ENCODE measurements around the gene MOB2. TPM values are rescaled to one million over a fixed set of nuclear protein-coding genes. Genes with fewer than 3 reads are reported as not detected.

Gene MOB2
- polyA plus RNA-seq, 4 donors: 30.3 to 34.8 (median 33.6) TPM

DNA sequence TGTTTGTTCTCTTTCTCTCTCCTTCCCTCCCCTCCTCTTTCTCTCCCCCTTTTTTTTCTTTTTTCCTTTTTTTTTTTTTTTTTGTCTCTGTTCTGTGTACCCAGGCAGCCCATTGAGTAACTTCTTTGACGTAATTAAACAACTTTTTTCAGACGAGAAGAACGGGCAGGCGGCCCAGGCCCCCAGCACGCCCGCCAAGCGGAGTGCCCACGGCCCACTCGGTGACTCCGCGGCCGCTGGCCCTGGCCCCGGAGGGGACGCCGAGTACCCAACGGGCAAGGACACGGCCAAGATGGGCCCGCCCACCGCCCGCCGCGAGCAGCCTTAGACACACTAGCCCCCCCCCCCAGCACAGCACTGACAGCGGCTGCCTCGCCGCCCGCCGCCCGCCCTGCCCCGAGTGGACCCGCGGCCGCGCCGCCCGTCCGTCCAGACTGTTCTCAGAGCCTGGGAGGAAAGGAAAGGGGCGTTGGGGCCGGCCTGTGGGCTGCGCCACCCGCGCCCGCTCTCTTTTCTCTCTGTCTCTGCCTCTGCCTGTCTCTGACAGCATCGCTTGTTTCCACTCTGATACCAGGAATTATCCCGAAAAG, 26.1 kb downstream of the MOB2 start:
- no peak for DNase-seq (ENCODE audit: low read depth in 4 of 4, low spot score in 2 of 4)

DNA sequence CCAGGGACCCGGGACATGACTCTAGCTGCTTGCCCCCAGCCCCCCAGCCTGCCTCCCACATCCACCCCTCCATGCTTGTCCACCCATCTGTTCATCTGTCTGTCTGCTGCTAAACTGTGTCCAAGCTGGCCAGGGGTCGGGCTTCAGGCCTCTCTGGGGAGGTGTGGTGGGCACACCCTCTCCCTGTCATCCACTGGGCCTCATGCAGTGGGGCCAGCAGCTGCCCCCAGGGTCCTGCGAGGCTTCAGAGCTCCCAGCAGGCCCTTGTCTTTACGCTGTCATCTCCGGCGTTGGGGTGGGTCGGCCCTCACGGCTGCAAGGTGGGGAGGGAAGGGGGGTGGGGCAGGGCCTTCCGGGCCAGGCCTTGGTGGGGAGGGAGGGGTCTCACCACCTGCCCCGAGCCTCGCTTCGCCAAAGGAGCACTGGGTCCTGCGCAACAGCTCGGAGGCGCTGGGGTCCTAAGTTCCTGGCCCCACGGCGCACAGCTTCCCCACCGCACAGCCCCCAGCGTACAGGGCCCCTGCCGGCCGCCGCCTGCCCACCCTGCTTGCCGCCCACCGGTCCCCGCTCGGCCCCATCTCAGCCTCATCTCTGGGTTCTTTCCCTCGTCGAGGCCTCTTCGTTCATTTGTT, 26.7 kb downstream of the MOB2 start:
- no peak for DNase-seq (ENCODE audit: low read depth in 4 of 4, low spot score in 2 of 4)

DNA sequence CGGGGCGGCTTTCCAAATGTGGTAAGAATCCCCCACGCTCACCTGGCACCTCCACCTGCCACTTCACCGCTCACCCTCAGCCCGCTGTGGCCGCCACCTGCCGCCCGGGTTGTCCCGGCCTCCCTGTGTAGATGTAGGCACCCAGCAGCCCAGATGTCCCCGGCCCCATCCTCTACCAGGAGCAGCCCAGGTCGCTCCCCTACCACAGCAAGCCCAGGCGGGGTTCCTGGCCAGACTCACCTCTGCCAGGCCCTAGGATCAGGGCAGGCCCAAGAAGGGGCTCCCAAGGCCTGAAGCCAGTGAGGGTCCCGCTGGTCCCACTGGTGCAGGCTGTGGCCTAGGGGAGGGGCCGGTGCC, 27.4 kb downstream of the MOB2 start:
- DNase-seq (ENCODE audit: low read depth in 4 of 4, low spot score in 2 of 4): no peak

DNA sequence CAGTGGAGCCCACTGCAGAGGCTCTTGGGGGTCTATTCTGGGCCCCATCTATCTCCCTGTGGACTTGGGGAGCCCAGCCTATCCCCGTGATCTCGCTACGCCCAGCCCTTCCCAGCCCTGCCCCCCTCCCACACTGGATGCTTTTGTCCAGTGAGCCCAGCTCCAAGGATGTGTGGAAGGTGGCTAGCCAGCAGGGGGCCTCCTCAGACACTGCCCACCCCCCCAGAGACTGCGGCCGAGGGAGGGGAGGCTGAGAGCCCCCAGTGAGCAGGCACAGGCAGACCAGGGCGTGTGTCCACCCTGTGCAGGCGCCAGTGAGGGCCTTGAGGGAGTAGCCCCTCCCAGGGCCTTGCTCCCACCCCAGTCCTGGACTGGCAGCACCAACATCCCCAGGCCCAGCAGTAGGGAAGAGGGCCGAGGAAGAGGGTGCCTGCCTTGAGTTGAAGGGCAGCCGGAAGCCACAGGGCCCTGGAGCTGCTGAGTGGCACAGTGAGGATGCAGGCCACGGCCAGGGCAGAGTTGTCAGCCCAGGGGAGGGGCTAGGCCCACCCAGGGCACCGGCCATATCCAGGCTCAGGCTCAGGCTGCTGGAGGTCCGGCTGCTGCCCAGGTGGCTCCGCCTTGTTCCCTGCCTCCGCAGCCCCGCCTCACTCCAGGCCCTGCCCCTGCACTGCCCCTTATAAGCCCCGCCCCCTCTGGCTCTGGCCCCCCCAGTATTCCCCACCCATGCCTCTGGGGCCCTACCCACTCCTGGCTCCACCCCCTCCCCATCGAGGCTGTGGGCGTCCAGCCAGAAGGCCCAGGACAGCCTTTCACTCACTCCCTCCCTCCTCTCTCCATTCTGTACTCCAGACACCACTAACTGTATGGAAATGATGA, 28.0 kb downstream of the MOB2 start:
- peak in 1 of 4 donors; percentile 43 for DNase-seq (ENCODE audit: low read depth in 4 of 4, low spot score in 2 of 4)

DNA sequence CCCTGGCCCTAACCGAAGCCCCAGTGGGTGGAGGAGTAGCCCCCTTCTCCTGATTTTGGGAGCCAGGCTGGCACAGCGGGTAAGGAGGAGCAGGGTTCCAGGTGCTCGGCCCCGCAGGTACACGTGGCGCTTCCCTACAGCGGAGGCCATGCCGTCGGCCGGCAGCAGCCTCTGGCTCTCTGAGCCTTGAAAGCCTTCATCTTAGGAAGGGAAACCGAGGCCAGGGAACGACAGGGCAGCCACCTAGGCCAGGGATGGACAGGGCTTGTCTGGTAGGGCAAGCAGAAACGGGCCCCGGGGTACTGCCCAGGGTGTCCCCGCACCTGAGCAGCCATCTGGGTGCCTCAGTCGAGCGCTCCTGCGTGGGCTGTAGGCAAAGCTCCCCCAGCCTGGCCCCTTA, 28.7 kb downstream of the MOB2 start:
- DNase-seq (ENCODE audit: low read depth in 4 of 4, low spot score in 2 of 4): no peak

DNA sequence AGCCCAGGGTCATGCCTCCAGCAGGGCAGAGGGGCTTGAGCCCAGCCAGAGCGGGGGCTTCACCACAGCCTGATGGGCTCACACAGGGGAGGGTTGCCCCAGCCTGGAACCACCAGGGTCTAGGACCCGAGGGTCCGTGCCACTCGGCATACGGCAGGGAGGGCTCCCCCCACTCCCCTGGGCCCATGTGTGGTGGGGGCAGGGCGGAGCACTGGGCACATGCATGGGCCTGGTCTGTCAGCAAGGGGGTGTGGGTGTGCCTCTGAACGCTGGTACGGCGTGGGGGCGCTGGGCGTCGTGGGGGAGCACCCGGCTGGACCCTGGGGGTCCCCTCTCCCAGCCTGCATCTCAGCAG, 29.3 kb downstream of the MOB2 start:
- no peak for DNase-seq (ENCODE audit: low read depth in 4 of 4, low spot score in 2 of 4)

DNA sequence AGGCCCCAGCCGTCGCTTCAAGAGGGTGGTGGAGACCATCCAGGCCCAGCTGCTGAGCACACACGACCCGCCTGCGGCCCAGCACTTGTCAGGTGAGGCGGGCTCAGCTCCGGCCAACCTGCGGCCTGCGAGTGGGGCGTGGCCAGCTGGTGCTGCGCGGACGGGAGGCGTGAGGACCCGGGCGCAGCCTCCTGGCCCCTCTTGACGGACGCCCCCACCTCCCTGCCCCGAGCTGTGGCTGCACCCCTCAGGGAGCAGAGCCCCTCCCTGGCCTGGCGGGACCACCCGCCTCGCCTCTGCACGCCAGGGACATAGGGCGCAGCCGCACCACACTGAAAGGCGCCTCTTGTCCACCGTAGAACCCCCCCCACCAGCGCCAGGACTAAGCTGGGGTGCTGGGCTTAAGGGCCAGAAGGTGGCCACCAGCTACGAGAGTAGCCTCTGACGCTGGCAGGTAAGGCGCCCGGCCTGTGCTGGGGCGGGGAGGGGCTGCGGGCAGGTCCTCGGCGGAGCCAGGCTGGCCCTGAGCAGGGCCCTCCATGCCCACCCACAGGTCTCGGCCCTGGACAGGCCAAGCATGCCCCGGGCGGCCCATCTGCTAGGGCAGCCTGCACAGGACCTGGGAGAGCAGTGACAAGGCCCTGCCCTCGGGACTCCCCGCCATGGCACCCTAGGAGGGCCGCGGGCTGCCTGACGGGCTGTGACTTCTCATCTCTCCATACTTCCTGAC, 29.8 kb downstream of the MOB2 start:
- DNase-seq (ENCODE audit: low read depth in 4 of 4, low spot score in 2 of 4): no peak

DNA sequence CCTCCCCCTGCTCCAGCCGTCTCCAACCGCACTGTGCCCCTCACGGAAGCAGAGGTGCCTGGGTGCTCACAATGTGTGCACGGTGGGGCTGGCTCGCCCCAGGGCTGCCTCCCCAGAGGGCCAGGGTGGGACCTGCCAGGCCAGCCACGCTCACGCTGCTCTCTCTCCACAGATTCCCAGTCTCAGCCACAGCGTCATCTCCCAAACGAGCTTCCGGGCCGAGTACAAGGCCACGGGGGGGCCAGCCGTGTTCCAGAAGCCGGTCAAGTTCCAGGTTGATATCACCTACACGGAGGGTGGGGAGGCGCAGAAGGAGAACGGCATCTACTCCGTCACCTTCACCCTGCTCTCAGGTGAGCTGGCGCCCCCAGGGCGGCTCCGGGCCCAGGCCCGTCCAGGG, 30.4 kb downstream of the MOB2 start:
- DNase-seq (ENCODE audit: low read depth in 4 of 4, low spot score in 2 of 4): no peak

DNA sequence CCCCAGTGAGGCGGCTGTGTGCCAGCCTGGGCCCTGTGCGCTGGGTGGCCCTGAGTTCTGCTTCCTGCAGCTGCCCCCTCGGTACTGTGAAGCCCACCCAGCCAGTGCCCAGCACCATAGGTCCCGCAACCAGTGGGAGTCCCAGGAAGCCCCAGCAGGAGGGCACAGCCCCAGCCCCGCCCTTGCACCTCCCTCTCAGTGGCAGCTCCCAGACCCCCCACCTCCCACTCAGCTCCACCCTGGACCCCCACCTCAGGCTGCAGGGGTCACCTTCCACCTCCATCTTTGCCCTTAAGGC, 30.9 kb downstream of the MOB2 start:
- no peak for DNase-seq (ENCODE audit: low read depth in 4 of 4, low spot score in 2 of 4)

DNA sequence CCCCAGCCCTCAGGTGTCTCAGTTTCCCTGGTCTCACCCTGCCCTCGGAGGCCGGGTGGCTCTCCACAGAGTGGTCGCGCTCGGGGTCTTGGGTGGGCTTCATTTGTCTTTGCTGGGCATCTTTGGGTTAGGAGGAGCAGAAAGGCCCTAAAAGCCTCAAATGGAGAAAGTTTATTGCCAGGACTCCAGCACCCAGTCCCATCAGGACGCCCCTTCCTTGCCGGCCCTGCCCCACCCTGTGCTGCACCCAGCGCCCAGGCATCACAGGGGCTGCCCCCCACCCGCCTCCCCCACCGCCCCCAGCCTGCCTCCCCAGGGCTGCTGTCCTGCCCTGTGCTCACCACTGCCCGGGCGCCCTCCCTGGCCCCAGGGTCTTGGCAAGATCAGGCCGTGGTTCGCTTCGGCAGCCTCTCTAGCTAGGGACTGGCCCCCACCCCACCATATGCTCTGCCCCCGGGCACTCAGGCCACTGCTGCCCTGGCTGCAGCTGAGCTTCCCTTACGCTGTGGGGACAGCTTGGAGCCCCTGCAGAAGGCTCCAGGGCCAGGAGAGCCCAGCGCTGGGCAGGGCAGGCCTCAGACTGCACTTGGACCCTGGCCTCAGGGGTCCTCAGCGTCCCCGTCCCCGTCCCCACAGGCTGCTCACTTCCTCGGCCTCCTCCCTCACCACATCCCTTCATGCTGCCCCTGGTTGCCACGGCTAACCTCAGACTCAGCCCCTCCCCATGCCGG, 31.4 kb downstream of the MOB2 start:
- DNase-seq (ENCODE audit: low read depth in 4 of 4, low spot score in 2 of 4): no peak

DNA sequence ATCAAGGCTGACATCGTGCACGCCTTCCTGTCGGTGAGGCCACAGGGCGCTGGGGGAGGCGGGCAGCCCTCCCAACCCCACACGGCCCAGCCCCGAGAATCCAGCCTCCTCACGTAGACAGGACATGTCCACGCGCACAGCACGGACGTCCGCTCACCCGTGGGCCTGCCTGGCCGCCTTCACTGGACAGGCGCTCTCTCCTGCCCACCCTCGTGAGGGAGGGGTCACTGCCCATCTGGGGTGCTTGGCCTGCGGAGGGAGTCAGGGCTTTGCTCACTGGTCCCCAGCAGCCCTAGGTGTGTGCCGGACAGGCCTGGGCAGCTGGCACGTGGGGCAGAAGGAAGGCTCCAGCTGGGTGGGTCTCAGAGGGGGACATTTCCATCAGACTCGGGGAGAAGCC, 32.0 kb downstream of the MOB2 start:
- no peak for DNase-seq (ENCODE audit: low read depth in 4 of 4, low spot score in 2 of 4)

DNA sequence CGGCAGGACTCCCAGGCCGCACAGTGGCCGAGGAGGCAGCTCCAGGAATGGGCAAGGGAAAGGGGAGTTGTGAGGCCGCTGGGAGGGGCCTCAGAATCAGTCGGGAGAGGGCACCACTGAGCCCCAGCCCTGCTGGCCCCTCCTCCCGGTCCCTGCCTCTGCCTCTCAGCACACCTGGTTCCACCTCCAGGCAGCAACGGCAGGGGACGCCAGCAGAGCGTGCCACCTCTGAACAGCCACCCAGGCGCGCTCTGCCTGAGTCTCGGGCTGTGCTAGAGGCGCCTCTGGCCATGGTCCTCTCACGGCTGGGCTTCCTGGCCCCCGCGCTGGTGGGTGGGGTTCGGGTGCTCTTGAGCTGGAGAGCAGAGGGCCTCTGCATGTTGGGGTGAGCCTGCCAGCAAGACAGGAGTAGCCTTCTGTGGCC, 33.0 kb downstream of the MOB2 start:
- DNase-seq (ENCODE audit: low read depth in 4 of 4, low spot score in 2 of 4): no peak

DNA sequence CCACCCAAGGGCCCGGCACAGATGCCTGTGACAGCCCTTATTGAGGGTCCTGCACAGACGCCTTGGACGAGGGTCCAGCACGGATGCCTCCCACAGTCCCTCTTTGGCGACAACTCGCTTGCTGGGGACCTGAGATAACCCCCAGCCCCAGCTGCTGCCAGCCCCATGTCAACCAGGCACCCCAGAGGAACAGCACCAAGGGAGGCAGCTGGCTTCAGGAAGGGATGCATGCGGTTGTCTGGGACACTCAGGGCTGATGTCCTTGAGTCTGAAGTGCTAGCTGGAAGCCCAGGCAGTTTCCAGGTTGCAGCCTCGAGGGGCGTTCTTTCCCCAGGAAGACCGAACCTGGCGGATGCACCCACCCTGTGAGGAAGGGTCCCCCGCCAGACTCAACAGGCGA, 33.8 kb downstream of the MOB2 start:
- no peak for DNase-seq (ENCODE audit: low read depth in 4 of 4, low spot score in 2 of 4)

DNA sequence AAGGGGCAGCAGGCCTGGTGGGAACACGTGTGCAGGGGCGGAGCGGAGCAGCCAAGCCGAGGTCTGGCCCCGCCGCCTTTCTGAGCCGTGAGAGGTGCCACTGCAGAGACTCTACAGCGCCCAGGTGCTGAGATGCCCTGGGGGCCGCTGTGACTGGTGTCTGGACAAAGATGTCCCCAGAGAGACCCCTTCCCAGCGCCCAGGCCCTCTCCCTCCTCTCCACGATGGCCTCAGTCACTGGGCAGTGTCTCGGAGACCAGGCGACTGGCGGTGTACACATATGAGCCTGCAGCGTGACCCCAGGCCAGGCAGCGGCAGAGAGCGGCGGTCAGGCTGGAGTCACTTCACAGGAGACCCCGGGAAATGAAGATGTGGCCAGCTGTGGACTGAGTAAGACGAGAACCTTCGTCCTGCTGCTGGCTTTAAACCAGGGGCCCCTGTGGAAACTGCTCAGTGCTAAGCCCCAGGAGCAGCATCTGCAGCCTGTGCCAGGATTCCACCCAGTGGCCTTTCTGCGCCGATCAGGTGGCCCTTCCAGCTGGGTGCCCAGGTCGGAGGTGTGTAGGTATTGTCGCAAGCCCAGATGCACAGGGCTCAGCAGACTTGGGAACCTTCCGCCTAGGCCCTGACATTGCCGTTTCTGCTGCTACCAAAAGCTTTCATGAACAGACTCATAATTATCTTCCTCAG, 34.7 kb downstream of the MOB2 start:
- DNase-seq (ENCODE audit: low read depth in 4 of 4, low spot score in 2 of 4): no peak

DNA sequence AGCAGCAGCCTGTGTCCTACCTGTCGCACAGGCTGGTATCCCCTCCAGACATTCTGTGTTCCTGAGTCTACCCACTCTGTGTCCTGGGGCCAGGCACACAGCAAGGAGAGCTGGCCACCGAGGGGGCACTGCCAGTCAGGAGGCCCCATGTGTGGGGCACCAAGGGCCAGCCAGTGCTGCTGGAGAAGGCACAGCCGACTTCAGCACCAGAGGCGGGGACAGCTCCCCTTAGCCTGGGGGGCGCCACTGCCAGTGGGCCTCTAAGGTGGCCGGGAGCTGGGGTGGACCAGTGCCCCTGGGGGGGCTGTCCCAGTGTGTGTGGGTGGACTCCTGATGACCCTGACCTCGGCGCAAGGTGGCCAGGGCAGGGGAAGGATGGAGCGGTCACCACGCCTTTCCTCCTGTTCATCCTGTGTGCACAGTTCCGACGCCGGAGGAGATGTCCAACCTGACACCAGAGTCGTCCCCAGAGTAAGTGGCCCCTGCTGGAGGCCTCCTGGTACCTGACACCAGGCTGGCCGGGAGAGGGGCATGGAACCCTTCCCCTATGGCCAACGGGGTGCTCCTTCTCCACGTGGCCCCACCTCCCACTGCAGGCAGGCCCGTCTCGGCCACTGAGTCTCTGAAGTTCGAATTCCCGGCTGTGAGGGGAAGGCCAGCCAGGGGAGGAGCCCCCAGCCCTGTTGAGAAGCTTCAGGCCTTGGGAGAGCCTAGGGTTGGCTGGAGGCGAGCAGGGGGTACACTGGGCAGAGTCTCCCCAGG, 35.4 kb downstream of the MOB2 start:
- DNase-seq (ENCODE audit: low read depth in 4 of 4, low spot score in 2 of 4): no peak

DNA sequence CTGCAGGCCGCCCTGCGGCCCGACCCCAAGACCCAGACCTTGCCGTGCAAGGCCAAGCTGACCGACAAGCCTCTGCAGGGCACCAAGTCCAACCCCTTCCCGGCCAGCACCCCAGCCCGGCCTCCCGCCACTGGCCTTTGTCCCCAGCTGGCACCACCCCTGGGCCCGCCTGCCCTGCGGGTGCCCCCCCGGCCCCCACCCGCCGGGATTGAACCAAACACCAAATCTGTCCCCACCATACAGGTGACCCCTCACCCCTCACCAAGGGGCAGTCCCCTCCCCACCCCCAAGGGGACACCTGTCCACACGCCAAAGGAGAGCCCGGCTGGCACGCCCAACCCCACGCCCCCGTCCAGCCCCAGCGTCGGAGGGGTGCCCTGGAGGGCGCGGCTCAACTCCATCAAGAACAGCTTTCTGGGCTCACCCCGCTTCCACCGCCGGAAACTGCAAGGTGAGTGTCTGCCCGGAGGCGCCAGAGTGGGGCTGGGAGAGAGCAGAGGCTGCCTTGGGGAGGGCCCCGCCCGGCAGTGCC, 36.2 kb downstream of the MOB2 start:
- DNase-seq (ENCODE audit: low read depth in 4 of 4, low spot score in 2 of 4): no peak

DNA sequence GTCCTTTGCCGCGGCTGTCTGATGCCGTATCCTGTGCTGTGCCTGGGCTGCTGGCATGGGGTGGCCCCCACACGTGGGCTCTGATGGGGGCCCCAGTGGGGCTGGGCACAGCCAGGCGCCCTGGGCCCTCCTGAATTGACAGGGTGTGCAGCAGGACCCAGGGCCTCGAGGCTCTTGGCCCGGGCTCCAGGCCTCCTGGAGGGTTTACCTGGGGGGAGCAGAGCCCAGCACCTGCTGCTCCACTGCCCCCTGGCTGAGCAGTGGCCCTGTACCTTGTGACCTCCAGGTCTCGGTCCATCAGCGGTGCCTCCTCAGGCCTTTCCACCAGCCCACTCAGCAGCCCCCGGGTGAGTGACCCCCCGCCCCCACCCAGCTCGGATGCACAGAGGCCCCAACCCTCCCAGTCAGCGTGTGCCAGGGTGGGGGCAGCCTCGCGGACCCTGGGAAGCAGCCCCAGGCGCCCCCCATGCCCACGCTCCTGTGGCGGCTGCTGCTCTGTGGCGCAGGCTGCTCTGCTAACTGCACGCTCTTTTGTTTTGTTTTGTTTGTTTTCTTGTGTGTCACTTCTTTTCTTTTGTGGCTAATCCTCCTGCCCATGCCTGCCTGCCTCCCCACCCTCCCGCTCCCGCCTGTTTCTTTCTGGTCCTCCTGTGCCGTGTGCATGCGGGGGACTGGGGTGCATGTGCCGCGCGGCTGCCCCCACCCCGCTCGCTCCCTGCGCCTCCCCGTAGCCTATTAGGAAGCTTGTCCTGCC, 36.9 kb downstream of the MOB2 start:
- DNase-seq (ENCODE audit: low read depth in 4 of 4, low spot score in 2 of 4): no peak

DNA sequence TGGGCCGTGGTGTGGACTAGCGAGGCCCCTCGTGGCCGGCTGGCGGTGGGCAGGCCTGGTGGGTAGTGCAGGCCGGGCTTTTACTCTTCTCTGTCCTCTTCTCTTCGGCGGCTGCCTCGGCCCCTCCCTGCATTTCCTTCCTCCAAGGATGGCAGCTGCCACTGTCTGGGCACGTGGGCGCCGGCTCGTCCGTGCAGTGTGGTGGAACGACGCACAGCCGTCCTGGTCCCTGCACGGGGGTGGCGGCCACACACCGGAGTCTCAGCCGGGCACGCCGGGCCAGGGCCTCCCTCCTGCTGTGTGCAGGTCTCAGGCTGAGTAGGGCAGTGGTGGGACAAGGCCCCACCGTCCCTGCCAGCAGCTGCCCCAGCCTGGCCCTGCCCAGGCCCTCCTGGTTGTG, 37.7 kb downstream of the MOB2 start:
- no peak for DNase-seq (ENCODE audit: low read depth in 4 of 4, low spot score in 2 of 4)

Measured in left renal cortex interstitium (tissue), 4 donors.